HEK293 (cell line): ENCODE measurements around the gene CD40.

Source experiments
- KLF10 ChIP-seq: fragments of 450-650 bp; IDR thresholded peaks from 2 replicates; pipeline ENCODE4 v1.5.1; 2018; ENCODE audit warnings: missing biosample characterization, mild to moderate bottlenecking, missing genetic modification characterization
- KLF9 ChIP-seq: fragments of 450-650 bp; formaldehyde crosslinking; IDR thresholded peaks from 2 replicates; pipeline ENCODE4 v1.5.1; 2016; ENCODE audit warnings: missing biosample characterization, missing genetic modification characterization, low read depth
- SALL2 ChIP-seq: fragments of 450-650 bp; formaldehyde crosslinking; IDR thresholded peaks from 2 replicates; pipeline ENCODE4 v1.5.0; 2017; ENCODE audit warnings: missing biosample characterization, mild to moderate bottlenecking, missing genetic modification characterization, borderline replicate concordance
- SP2 ChIP-seq: fragments of 450-650 bp; formaldehyde crosslinking; IDR thresholded peaks from 2 replicates; pipeline ENCODE4 v1.5.1; 2016; ENCODE audit warnings: missing biosample characterization, missing genetic modification characterization
- YY1 ChIP-seq: fragments of 450-650 bp; formaldehyde crosslinking; IDR thresholded peaks from 2 replicates; pipeline ENCODE4 v1.5.1; 2018; ENCODE audit warnings: missing biosample characterization, missing genetic modification characterization
- ZBTB1 ChIP-seq: fragments of 450-650 bp; formaldehyde crosslinking; IDR thresholded peaks from 2 replicates; pipeline ENCODE4 v1.5.1; 2016; ENCODE audit warnings: missing biosample characterization, missing genetic modification characterization
- ZNF112 ChIP-seq: fragments of 450-650 bp; formaldehyde crosslinking; IDR thresholded peaks from 2 replicates; pipeline ENCODE4 v1.5.0; 2017; ENCODE audit warnings: missing biosample characterization, missing genetic modification characterization
- ZNF133 ChIP-seq: fragments of 450-650 bp; formaldehyde crosslinking; IDR thresholded peaks from 2 replicates; pipeline ENCODE4 v1.5.1; 2016; ENCODE audit warnings: missing biosample characterization, missing genetic modification characterization
- ZNF248 ChIP-seq: fragments of 450-650 bp; formaldehyde crosslinking; IDR thresholded peaks from 2 replicates; pipeline ENCODE4 v1.5.1; 2017; ENCODE audit warnings: missing biosample characterization, missing genetic modification characterization
- ZNF302 ChIP-seq: fragments of 450-650 bp; formaldehyde crosslinking; IDR thresholded peaks from 2 replicates; pipeline ENCODE4 v1.5.1; 2016; ENCODE audit warnings: missing biosample characterization, missing genetic modification characterization, low read depth
- ZNF341 ChIP-seq: fragments of 450-650 bp; formaldehyde crosslinking; IDR thresholded peaks from 2 replicates; pipeline ENCODE4; 2016; ENCODE audit warnings: low read depth, missing biosample characterization, missing genetic modification characterization
- ZNF521 ChIP-seq: fragments of 450-650 bp; formaldehyde crosslinking; IDR thresholded peaks from 2 replicates; pipeline ENCODE4 v1.5.1; 2017; ENCODE audit warnings: missing biosample characterization, mild to moderate bottlenecking, missing genetic modification characterization
- ZNF600 ChIP-seq: fragments of 450-650 bp; formaldehyde crosslinking; IDR thresholded peaks from 2 replicates; pipeline ENCODE4 v1.5.1; 2016; ENCODE audit warnings: missing biosample characterization, missing genetic modification characterization
- ZNF621 ChIP-seq: fragments of 450-650 bp; formaldehyde crosslinking; IDR thresholded peaks from 2 replicates; pipeline ENCODE4 v1.5.1; 2017; ENCODE audit warnings: missing biosample characterization, missing genetic modification characterization
- ZNF747 ChIP-seq: fragments of 450-650 bp; formaldehyde crosslinking; IDR thresholded peaks from 2 replicates; pipeline ENCODE4 v1.5.1; 2016; ENCODE audit warnings: missing biosample characterization, missing genetic modification characterization
- TF ChIP-seq, protein P1 (sequence below): fragments of 450-650 bp; formaldehyde crosslinking; IDR thresholded peaks from 2 replicates; pipeline ENCODE4 v1.5.1; 2016; ENCODE audit warnings: missing biosample characterization, missing genetic modification characterization
- TF ChIP-seq, protein P2 (sequence below): fragments of 450-650 bp; formaldehyde crosslinking; IDR thresholded peaks from 2 replicates; pipeline ENCODE4 v1.5.1; 2016; ENCODE audit warnings: missing biosample characterization, missing genetic modification characterization
- TF ChIP-seq, protein P3 (sequence below): fragments of 450-650 bp; formaldehyde crosslinking; IDR thresholded peaks from 2 replicates; pipeline ENCODE4 v1.5.1; 2016; ENCODE audit warnings: missing biosample characterization, missing genetic modification characterization
- TF ChIP-seq, protein P4 (sequence below): fragments of 450-650 bp; formaldehyde crosslinking; IDR thresholded peaks from 2 replicates; pipeline ENCODE4 v1.5.1; 2017; ENCODE audit warnings: missing biosample characterization, missing genetic modification characterization
- TF ChIP-seq, protein P5 (sequence below): fragments of 450-650 bp; formaldehyde crosslinking; IDR thresholded peaks from 2 replicates; pipeline ENCODE4 v1.5.1; 2016; ENCODE audit warnings: missing biosample characterization, missing genetic modification characterization
- TF ChIP-seq, protein P6 (sequence below): fragments of 450-650 bp; formaldehyde crosslinking; IDR thresholded peaks from 2 replicates; pipeline ENCODE4 v1.5.1; 2017; ENCODE audit warnings: missing biosample characterization, mild to moderate bottlenecking, missing genetic modification characterization, moderate library complexity
- TF ChIP-seq, protein P7 (sequence below): fragments of 450-650 bp; formaldehyde crosslinking; IDR thresholded peaks from 2 replicates; pipeline ENCODE4 v1.5.1; 2017; ENCODE audit warnings: missing biosample characterization, missing genetic modification characterization
- TF ChIP-seq, protein P8 (sequence below): fragments of 450-650 bp; formaldehyde crosslinking; IDR thresholded peaks from 2 replicates; pipeline ENCODE4; 2016; ENCODE audit warnings: missing biosample characterization, missing genetic modification characterization

Gene CD40

DNA sequence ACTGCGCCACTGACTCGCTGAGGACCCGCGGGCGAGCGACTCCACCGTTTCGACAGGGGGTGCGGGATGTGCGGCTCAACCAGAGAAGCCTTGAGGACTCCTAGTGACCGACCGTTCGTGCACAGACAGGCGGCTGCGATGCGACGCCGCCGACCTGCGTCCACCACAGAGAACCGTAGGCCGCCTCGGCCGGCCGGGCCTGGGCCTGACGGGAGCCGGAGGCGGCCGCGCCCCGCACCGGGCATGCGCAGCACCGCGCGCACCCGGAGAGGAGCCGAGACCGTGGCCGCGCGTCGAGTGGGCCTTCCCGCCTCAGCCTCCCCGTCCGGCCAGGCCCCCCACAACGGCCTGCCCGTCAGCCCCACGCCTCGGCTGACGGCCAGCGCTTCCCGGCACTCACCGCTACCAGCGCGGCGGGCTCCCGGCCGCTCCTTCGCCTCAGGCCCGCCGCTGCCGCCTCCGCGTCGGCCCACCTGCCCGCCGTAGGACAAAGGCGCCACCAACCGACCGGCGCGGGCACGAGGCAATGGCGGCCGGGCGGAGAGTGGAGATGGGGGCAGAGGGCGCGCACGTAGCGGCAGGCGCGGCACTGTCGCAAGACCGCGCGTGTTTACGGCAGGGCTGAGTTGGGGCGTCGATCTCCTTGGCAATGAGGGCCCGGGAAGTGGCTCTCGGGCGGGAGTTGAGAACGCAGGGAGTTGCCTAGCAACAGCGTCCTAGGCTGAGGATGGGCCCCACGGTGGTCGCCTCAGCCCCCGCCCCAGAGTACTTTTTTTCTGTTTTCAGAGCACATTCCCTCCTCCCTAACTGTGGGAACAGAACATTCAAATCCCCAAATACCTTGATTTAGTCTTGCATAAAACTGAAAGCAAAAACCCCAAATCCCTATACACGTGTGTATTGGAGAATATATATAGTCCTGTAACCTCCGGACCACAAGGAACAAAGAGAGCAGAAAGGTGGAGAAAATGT, 28.4 kb upstream of the CD40 start, which contains the start of gene NCOA5 (continued):
- no peak for TF ChIP-seq KLF9 (tag by site-specific recombination)
- TF ChIP-seq SP2 (tag by site-specific recombination) = peak; percentile 28; the same call in 1 of the 2 replicates
- 0 out of 2 replicates have a peak, but pooled peaks have one; percentile 49 for TF ChIP-seq ZNF600
- TF ChIP-seq ZNF112 (tag by site-specific recombination) = no peak
- no peak for TF ChIP-seq ZNF621 (tag by site-specific recombination)
- TF ChIP-seq, protein P1, sequence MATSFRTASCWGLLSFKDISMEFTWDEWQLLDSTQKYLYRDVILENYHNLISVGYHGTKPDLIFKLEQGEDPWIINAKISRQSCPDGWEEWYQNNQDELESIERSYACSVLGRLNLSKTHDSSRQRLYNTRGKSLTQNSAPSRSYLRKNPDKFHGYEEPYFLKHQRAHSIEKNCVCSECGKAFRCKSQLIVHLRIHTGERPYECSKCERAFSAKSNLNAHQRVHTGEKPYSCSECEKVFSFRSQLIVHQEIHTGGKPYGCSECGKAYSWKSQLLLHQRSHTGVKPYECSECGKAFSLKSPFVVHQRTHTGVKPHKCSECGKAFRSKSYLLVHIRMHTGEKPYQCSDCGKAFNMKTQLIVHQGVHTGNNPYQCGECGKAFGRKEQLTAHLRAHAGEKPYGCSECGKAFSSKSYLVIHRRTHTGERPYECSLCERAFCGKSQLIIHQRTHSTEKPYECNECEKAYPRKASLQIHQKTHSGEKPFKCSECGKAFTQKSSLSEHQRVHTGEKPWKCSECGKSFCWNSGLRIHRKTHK (tag by site-specific recombination) = no peak
- TF ChIP-seq, protein P2, sequence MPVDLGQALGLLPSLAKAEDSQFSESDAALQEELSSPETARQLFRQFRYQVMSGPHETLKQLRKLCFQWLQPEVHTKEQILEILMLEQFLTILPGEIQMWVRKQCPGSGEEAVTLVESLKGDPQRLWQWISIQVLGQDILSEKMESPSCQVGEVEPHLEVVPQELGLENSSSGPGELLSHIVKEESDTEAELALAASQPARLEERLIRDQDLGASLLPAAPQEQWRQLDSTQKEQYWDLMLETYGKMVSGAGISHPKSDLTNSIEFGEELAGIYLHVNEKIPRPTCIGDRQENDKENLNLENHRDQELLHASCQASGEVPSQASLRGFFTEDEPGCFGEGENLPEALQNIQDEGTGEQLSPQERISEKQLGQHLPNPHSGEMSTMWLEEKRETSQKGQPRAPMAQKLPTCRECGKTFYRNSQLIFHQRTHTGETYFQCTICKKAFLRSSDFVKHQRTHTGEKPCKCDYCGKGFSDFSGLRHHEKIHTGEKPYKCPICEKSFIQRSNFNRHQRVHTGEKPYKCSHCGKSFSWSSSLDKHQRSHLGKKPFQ (tag by site-specific recombination) = no peak
- TF ChIP-seq, protein P3, sequence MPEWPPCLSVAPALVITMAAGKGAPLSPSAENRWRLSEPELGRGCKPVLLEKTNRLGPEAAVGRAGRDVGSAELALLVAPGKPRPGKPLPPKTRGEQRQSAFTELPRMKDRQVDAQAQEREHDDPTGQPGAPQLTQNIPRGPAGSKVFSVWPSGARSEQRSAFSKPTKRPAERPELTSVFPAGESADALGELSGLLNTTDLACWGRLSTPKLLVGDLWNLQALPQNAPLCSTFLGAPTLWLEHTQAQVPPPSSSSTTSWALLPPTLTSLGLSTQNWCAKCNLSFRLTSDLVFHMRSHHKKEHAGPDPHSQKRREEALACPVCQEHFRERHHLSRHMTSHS (tag by site-specific recombination) = no peak
- TF ChIP-seq ZNF341 = no peak
- TF ChIP-seq YY1 = peak; percentile 96
- no peak for TF ChIP-seq ZBTB1 (tag by site-specific recombination)
- TF ChIP-seq ZNF521 = no peak
- peak; percentile 75 for TF ChIP-seq KLF10 (tag by site-specific recombination)
- TF ChIP-seq ZNF302 = no peak
- TF ChIP-seq, protein P4, sequence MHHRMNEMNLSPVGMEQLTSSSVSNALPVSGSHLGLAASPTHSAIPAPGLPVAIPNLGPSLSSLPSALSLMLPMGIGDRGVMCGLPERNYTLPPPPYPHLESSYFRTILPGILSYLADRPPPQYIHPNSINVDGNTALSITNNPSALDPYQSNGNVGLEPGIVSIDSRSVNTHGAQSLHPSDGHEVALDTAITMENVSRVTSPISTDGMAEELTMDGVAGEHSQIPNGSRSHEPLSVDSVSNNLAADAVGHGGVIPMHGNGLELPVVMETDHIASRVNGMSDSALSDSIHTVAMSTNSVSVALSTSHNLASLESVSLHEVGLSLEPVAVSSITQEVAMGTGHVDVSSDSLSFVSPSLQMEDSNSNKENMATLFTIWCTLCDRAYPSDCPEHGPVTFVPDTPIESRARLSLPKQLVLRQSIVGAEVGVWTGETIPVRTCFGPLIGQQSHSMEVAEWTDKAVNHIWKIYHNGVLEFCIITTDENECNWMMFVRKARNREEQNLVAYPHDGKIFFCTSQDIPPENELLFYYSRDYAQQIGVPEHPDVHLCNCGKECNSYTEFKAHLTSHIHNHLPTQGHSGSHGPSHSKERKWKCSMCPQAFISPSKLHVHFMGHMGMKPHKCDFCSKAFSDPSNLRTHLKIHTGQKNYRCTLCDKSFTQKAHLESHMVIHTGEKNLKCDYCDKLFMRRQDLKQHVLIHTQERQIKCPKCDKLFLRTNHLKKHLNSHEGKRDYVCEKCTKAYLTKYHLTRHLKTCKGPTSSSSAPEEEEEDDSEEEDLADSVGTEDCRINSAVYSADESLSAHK (tag by site-specific recombination) = no peak
- TF ChIP-seq, protein P5, sequence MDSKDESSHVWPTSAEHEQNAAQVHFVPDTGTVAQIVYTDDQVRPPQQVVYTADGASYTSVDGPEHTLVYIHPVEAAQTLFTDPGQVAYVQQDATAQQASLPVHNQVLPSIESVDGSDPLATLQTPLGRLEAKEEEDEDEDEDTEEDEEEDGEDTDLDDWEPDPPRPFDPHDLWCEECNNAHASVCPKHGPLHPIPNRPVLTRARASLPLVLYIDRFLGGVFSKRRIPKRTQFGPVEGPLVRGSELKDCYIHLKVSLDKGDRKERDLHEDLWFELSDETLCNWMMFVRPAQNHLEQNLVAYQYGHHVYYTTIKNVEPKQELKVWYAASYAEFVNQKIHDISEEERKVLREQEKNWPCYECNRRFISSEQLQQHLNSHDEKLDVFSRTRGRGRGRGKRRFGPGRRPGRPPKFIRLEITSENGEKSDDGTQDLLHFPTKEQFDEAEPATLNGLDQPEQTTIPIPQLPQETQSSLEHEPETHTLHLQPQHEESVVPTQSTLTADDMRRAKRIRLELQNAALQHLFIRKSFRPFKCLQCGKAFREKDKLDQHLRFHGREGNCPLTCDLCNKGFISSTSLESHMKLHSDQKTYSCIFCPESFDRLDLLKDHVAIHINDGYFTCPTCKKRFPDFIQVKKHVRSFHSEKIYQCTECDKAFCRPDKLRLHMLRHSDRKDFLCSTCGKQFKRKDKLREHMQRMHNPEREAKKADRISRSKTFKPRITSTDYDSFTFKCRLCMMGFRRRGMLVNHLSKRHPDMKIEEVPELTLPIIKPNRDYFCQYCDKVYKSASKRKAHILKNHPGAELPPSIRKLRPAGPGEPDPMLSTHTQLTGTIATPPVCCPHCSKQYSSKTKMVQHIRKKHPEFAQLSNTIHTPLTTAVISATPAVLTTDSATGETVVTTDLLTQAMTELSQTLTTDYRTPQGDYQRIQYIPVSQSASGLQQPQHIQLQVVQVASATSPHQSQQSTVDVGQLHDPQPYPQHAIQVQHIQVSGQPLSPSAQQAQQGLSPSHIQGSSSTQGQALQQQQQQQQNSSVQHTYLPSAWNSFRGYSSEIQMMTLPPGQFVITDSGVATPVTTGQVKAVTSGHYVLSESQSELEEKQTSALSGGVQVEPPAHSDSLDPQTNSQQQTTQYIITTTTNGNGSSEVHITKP (tag by site-specific recombination) = no peak; the same call in 1 of the 2 replicates
- TF ChIP-seq, protein P6, sequence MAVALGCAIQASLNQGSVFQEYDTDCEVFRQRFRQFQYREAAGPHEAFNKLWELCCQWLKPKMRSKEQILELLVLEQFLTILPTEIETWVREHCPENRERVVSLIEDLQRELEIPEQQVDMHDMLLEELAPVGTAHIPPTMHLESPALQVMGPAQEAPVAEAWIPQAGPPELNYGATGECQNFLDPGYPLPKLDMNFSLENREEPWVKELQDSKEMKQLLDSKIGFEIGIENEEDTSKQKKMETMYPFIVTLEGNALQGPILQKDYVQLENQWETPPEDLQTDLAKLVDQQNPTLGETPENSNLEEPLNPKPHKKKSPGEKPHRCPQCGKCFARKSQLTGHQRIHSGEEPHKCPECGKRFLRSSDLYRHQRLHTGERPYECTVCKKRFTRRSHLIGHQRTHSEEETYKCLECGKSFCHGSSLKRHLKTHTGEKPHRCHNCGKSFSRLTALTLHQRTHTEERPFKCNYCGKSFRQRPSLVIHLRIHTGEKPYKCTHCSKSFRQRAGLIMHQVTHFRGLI (tag by site-specific recombination) = no peak
- no peak for TF ChIP-seq ZNF747 (tag by site-specific recombination)
- no peak for TF ChIP-seq ZNF248 (tag by site-specific recombination)
- no peak for TF ChIP-seq ZNF133 (tag by site-specific recombination)
- TF ChIP-seq SALL2 (tag by site-specific recombination) = no peak
- TF ChIP-seq, protein P7, sequence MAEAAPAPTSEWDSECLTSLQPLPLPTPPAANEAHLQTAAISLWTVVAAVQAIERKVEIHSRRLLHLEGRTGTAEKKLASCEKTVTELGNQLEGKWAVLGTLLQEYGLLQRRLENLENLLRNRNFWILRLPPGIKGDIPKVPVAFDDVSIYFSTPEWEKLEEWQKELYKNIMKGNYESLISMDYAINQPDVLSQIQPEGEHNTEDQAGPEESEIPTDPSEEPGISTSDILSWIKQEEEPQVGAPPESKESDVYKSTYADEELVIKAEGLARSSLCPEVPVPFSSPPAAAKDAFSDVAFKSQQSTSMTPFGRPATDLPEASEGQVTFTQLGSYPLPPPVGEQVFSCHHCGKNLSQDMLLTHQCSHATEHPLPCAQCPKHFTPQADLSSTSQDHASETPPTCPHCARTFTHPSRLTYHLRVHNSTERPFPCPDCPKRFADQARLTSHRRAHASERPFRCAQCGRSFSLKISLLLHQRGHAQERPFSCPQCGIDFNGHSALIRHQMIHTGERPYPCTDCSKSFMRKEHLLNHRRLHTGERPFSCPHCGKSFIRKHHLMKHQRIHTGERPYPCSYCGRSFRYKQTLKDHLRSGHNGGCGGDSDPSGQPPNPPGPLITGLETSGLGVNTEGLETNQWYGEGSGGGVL (tag by site-specific recombination) = peak; percentile 59; the same call in 1 of the 2 replicates
- TF ChIP-seq, protein P8, sequence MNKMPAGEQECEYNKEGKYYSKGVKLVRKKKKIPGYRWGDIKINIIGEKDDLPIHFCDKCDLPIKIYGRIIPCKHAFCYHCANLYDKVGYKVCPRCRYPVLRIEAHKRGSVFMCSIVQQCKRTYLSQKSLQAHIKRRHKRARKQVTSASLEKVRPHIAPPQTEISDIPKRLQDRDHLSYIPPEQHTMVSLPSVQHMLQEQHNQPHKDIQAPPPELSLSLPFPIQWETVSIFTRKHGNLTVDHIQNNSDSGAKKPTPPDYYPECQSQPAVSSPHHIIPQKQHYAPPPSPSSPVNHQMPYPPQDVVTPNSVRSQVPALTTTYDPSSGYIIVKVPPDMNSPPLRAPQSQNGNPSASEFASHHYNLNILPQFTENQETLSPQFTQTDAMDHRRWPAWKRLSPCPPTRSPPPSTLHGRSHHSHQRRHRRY (tag by site-specific recombination) = no peak
